Effector CD8-positive, alpha-beta T cell (primary cell): ENCODE data around the gene MYO15A.

Experiments used
- DNase-seq: peaks from one replicate; lab custom pipeline; 2025; lab: John Stamatoyannopoulos, UW

The MYO15A gene

DNA sequence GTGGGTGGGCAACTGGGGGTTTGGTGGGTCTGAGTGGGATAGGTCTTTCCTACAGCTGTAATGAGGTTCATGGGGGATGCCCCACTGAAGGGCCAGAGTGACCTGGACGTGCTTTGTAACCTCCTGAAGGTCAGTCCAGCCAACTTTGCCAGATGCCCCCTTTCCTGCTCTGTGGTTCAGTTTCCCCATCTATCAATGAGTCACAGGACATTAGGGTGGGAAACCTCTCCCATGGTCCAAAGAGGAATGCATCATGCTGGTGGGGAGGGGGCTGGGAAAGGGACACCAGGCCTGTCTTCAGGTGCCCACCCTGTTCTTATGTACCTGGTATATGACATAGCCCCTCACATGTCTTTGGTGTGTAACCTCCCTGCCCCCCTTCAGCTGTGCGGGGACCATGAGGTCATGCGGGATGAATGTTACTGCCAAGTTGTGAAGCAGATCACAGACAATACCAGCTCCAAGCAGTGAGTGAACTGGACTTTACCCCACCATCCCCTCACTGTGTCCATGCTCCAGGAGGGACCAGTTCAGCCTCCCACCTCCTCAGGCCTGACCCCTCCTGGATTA, 51.1 kb downstream of the MYO15A start:
- DNase-seq: no peak

DNA sequence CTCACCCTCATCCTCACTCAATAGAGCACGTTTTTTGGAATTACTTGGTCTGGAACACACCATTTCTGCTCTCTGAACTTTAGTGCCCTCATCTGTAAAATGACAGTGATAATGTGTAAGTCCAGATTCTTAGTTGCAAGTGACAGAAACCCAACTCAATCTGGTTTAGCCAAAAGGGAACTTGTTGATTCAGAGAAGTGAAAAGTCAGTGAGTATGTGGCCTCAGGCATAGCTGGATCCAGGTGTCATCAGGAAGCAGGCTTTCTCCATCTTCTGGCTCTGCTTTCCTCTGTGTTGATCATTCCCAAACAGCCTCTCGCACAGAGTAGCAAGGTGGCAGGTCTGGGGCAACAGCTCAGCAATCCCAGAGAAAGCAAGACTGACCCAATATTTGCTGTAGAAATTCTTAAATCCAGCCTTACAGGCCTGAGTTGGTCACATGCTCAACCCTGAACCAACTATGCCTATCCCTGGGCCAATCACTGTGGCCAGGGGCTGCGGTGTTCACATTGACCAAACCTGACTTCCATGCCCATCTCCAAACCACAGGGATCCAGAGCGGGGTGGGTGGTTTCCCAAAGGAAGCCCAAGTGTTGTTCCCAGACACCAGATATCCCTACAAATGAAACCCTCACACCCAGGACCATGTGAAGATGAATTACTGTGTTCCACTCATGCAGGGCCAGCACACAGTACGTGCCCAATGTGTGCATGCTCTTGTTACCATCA, 51.7 kb downstream of the MYO15A start:
- DNase-seq: no peak

DNA sequence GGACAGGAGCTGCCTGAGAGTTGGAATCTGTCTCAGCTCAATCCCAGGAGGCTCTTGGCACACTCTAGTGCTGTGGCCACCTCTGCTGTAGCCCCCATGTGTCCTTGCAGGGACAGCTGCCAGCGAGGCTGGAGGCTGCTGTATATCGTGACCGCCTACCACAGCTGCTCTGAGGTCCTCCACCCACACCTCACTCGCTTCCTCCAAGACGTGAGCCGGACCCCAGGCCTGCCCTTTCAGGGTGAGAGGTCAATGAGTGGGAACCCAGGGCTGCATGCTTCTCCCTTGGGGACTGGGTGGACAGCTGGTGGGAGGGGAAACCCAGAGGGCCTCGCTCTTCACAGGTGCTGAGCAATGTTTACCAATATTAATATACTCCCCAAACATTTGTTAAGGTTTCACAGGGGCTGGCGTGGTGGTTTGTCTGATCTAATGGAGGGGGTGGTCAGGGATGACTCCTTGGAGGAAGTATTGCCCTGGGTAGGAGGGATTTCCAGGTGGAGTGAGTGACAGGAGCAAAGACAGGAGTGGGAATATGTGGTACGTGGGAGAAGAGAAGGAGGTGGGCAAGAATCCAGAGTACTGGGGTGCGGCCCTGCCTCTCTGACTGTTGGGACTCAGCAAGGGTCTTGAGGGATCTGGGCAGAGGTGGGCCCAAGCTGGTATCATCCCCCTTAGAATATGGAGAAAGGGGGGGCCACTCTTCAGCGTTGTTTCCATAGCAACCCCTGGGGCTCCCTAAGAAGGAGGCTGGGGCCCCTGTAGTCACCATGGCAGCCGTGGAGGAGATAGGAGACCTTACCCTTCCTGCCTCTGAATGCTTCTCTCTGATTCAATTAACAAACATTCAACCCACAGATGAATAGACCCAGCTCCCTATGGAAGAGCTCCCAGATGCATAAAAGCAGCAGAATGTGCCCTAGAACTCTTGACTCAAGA, 52.9 kb downstream of the MYO15A start:
- no peak for DNase-seq

- DNase-seq: no peak
Measured at GRCh38 chr17:18163547-18163946, 55.0 kb downstream of the MYO15A start.

DNA sequence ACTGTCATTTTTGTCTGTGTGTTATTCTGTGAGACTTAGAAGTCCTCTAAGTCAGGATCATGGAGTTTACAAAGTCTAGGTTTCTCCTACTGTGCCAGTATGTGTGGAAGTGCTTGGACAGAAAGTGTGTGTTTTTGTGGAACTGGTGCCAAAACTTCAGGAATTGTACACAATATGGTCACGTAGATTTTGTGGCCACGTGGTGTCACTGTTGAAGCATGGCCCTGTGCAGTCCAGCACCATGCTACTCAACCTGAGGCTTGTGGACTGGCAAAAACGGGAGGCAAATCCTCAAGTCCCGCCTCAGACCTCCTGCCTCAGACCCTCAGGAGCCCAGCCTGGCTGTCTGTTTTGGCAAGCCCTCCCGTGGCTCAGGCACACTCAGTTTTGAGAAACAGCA, 58.3 kb downstream of the MYO15A start:
- DNase-seq: no peak

- DNase-seq: no peak
Measured at GRCh38 chr17:18167421-18167820, 58.9 kb downstream of the MYO15A start.

GRCh38 chr17:18172531-18173278, 64.1 kb downstream of the MYO15A start:
- DNase-seq: no peak

DNA sequence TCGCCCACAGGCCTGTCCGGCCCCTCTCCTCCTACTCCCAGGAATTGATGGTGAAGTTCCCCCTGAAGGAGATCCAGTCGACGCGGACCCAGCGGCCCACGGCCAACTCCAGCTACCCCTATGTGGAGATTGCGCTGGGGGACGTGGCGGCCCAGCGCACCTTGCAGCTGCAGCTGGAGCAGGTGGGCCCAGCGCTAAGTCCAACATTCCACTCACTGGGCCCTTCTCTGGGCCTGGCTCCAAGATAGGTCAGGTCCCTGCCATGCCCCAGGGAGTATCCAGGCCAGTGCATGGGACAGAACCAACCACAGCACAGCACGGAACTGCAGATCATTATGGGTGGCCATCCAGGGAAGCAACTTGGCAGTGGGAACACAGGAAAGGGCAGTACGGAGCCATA, 65.2 kb downstream of the MYO15A start:
- DNase-seq: no peak

DNA sequence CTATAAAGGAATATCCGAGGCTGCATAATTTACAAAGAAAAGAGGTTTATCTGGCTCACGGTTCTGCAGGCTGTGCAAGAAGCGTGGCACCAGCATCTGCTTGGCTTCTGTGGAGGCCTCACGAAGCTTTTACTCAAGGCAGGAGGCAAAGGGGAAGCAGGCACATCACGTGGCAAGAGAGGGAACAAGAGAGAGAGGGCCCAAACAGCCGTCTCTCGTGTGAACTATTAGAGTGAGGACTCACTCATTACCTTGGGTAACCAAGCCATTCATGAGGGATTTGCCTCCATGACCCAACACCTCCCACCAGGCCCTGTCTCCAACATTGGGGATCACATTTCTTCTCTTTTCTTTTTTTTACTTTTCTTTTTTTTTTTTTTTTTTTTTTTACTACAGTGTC, 67.6 kb downstream of the MYO15A start:
- no peak for DNase-seq

DNA sequence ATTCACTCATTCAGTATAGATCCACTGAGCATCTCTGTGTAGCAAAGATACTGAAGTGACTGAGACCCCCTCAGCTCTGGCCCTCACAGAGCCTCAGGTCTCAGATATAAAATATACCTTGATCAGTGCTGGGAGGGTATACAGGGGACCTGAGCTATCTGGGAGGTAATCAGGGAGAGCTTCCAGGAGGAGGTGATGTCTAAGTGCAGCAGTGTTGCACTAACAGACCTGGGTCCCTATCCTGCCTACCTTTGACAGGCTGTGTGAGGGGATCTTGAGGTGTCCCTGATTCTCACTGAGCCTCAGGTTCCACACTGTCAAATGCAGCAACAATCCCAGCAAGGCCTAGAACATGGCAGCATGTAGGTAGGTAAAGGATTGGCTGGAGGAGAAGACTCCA, 68.6 kb downstream of the MYO15A start:
- DNase-seq: no peak

DNA sequence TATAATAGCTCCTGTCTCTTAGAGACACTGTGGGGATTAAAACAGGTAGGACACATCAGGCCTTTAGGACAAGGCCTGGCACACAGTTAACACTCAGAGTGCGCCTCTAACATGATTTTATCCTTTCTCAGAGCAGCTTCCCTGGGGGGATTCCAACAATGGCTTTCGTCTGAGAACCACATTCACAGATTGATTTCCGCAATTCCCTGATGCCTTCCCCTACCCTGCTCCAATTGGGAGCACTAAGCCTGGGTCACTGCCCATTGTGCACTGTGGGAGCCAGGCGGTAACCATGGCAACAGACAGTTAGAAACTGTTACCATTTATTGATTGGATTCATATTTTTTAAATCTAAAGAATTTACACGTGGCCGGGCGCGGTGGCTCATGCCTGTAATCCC, 69.2 kb downstream of the MYO15A start:
- DNase-seq: no peak

- DNase-seq: no peak
Measured at GRCh38 chr17:18179196-18179595, 70.6 kb downstream of the MYO15A start.

- DNase-seq: no peak
Measured at GRCh38 chr17:18179804-18180203, 71.2 kb downstream of the MYO15A start.

DNA sequence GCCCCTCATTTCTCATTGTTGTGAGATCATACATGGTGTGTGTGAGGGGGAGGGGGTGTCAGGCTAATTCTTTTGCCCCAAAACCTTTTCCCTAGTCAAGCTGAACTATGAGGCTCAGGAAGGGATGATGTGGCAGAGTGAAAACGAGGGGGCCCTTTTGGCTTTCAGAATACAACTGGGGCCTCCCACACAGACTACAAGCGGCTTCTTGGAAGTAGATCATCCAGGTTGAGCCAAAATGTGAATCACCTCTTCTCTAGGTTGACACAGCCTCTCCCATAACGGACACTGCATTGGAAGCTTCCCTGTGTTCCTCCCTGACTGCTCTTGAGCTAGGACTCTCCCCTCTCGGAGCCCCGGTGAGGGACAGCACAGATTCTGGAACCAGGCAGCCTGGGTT, 72.8 kb downstream of the MYO15A start:
- DNase-seq: no peak

- DNase-seq: no peak
Measured at GRCh38 chr17:18182110-18182977, 73.8 kb downstream of the MYO15A start.

- DNase-seq: peak; percentile 71
Measured at GRCh38 chr17:18182978-18183333, 74.4 kb downstream of the MYO15A start.

DNA sequence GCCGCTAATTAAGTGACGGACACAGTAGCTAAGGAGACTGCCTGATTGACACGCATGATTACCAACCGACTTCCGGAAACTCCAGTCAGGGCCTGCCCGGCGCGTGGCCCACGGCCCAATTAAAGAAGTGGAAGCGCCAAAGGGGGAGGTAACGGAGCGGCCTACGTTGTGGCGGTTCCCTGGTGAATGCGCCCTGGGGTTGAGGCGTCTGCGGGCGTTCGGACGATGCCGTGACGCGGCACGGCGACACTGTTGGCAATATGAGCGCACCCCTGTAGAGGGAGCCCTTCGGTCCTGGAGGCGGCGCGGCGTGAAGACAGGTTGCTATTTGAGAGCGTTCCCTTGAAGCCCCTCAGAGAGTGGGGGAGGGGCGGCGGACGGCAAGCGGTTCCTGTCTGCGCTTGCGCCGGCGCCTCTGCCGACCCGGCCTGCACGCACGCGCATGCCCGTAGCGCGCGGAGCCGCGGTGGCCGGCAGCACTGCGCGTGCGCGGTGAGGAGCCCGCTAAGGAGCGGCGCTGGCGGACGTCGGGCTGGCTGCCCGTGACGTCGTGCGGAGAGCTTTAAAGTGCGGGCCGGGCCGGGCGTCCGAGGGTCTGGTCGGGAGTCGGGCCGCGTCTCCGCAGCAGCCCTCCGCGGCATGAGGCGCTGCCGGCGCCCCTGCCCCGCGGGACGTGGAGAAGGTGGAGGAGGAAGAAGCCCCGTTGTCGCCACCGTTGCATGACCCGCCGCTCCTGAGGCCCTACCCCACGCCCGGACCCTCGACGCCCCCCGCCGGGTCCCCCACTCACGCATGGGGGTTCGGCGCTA, 75.0 kb downstream of the MYO15A start, which contains the start of gene ALKBH5:
ALKBH5 (plus strand) TSS at position 495 of the 809 bp plus-strand sequence. CDS start 416 bp downstream, outside the sequence.
- DNase-seq: peak; percentile 97

GRCh38 chr17:18184143-18185031, 75.8 kb downstream of the MYO15A start:
- DNase-seq: peak; percentile 63

GRCh38 chr17:18185391-18185790, 76.8 kb downstream of the MYO15A start:
- no peak for DNase-seq
